Right lobe of liver (tissue), 4 donors: Measurements from ENCODE around the gene PRH1.

Experiments
- CTCF ChIP-seq, 4 donors: fragments of 200-600 bp in 3 of 4; fragments of 450-650 bp in 1 of 4; IDR thresholded peaks; one replicate each; pipeline versions ENCODE4 v1.5.1 to v1.8.0; 2016 to 2022; ENCODE audit warnings: antibody characterized with exemption in 4 of 4, mild to moderate bottlenecking in 2 of 4
- POLR2A ChIP-seq: fragments of 450-650 bp; IDR thresholded peaks from one replicate; pipeline ENCODE4 v1.6.1; 2017; ENCODE audit warnings: antibody characterized with exemption, mild to moderate bottlenecking
- donor health status: DM: no; HTN: no; CAD: no.
- donor health status: DM: no; HTN: no; CAD: no.
- donor health status: DM: no; HTN: yes; CAD: no.

GRCh38 chr12:10873378-10873777 is 10.7 kb downstream of the PRH1 start:
- TF ChIP-seq CTCF (IDR thresholded peaks at IDR 0.05) = no peak
- TF ChIP-seq POLR2A = no peak
